ENCODE measurements around the gene TNS1. TPM values are rescaled to one million over a fixed set of nuclear protein-coding genes. Genes with fewer than 3 reads are reported as not detected.

TNS1 gene
- total and polyA plus RNA-seq, 4 donors: 46.9 to 64.5 (median 58.1) TPM

- Histone ChIP-seq H3K27me3 (ENCODE audit: control insufficient read depth, insufficient read depth, low read length) (no peaks in the 10 kb centered on the region), H3K27ac (ENCODE audit: low read depth, low read length) (no peak overlapping the region), H3K36me3 (ENCODE audit: control insufficient read depth, insufficient read depth, low read length) (peaks cover 40% of the 10 kb centered on the region), H3K9me3 (ENCODE audit: control insufficient read depth, insufficient read depth, low read length) (no peaks in the 10 kb centered on the region), H3K4me3 (ENCODE audit: low read depth, low read length) (no peak overlapping the region), H3K4me1 (ENCODE audit: control insufficient read depth, insufficient read depth, low read length) (peaks cover 26% of the 10 kb centered on the region)
- DNase-seq (ENCODE audit: low read depth in 4 of 6, low spot score in 6 of 6): no peak
- 95% methylated on average over 16 of the region's 16 CpGs for WGBS (ENCODE audit: insufficient coverage)
Measured at GRCh38 chr2:217986256-217986961, 16.4 kb downstream of the TNS1 start.

- no peaks in the 10 kb centered on the region for H3K9me3 ChIP-seq (ENCODE audit: control insufficient read depth, insufficient read depth, low read length)
- H3K4me1 ChIP-seq (ENCODE audit: control insufficient read depth, insufficient read depth, low read length): peaks cover 44% of the 10 kb centered on the region
- no peak overlapping the region for H3K27ac ChIP-seq (ENCODE audit: low read depth, low read length)
- H3K36me3 ChIP-seq (ENCODE audit: control insufficient read depth, insufficient read depth, low read length): peaks cover 16% of the 10 kb centered on the region
- no peak overlapping the region for H3K4me3 ChIP-seq (ENCODE audit: low read depth, low read length)
- no peak for DNase-seq (ENCODE audit: low read depth in 4 of 6, low spot score in 6 of 6)
- WGBS (ENCODE audit: insufficient coverage): 88% methylated on average over 16 of the region's 20 CpGs
- no peaks in the 10 kb centered on the region for H3K27me3 ChIP-seq (ENCODE audit: control insufficient read depth, insufficient read depth, low read length)
Measured at GRCh38 chr2:217983276-217984233, 19.2 kb downstream of the TNS1 start.

- no peak overlapping the region for H3K4me3 ChIP-seq (ENCODE audit: low read depth, low read length)
- 69% methylated on average over 2 of the region's 2 CpGs for WGBS (ENCODE audit: insufficient coverage)
- peaks cover 12% of the 10 kb centered on the region for H3K36me3 ChIP-seq (ENCODE audit: control insufficient read depth, insufficient read depth, low read length)
- DNase-seq (ENCODE audit: low read depth in 4 of 6, low spot score in 6 of 6): no peak
- H3K4me1 ChIP-seq (ENCODE audit: control insufficient read depth, insufficient read depth, low read length): peaks cover 47% of the 10 kb centered on the region
- no peaks in the 10 kb centered on the region for H3K27me3 ChIP-seq (ENCODE audit: control insufficient read depth, insufficient read depth, low read length)
- no peaks in the 10 kb centered on the region for H3K9me3 ChIP-seq (ENCODE audit: control insufficient read depth, insufficient read depth, low read length)
- no peak overlapping the region for H3K27ac ChIP-seq (ENCODE audit: low read depth, low read length)
Measured at GRCh38 chr2:217981971-217982370, 20.8 kb downstream of the TNS1 start.

GRCh38 chr2:217981084-217981730, 21.6 kb downstream of the TNS1 start:
- Histone ChIP-seq H3K9me3 (ENCODE audit: control insufficient read depth, insufficient read depth, low read length) (no peaks in the 10 kb centered on the region), H3K4me3 (ENCODE audit: low read depth, low read length) (no peak overlapping the region), H3K27me3 (ENCODE audit: control insufficient read depth, insufficient read depth, low read length) (no peaks in the 10 kb centered on the region), H3K36me3 (ENCODE audit: control insufficient read depth, insufficient read depth, low read length) (peaks cover 6% of the 10 kb centered on the region), H3K4me1 (ENCODE audit: control insufficient read depth, insufficient read depth, low read length) (peaks cover 47% of the 10 kb centered on the region), H3K27ac (ENCODE audit: low read depth, low read length) (no peak overlapping the region)
- 40% methylated on average over 5 of the region's 5 CpGs for WGBS (ENCODE audit: insufficient coverage)
- DNase-seq (ENCODE audit: low read depth in 4 of 6, low spot score in 6 of 6): peak in 2 of 6 donors; percentile 39 to 59

GRCh38 chr2:217980591-217980990, 22.2 kb downstream of the TNS1 start:
- Histone ChIP-seq H3K9me3 (ENCODE audit: control insufficient read depth, insufficient read depth, low read length) (no peaks in the 10 kb centered on the region), H3K4me1 (ENCODE audit: control insufficient read depth, insufficient read depth, low read length) (peaks cover 47% of the 10 kb centered on the region), H3K36me3 (ENCODE audit: control insufficient read depth, insufficient read depth, low read length) (peaks cover 5% of the 10 kb centered on the region), H3K27me3 (ENCODE audit: control insufficient read depth, insufficient read depth, low read length) (no peaks in the 10 kb centered on the region), H3K27ac (ENCODE audit: low read depth, low read length) (no peak overlapping the region), H3K4me3 (ENCODE audit: low read depth, low read length) (no peak overlapping the region)
- 87% methylated on average over 6 of the region's 6 CpGs for WGBS (ENCODE audit: insufficient coverage)
- no peak for DNase-seq (ENCODE audit: low read depth in 4 of 6, low spot score in 6 of 6)

- no peak for DNase-seq (ENCODE audit: low read depth in 4 of 6, low spot score in 6 of 6)
- WGBS (ENCODE audit: insufficient coverage): 78% methylated on average over 4 of the region's 5 CpGs
- Histone ChIP-seq H3K4me1 (ENCODE audit: control insufficient read depth, insufficient read depth, low read length) (peaks cover 47% of the 10 kb centered on the region), H3K36me3 (ENCODE audit: control insufficient read depth, insufficient read depth, low read length) (peaks cover 5% of the 10 kb centered on the region), H3K9me3 (ENCODE audit: control insufficient read depth, insufficient read depth, low read length) (no peaks in the 10 kb centered on the region), H3K4me3 (ENCODE audit: low read depth, low read length) (no peak overlapping the region), H3K27ac (ENCODE audit: low read depth, low read length) (no peak overlapping the region), H3K27me3 (ENCODE audit: control insufficient read depth, insufficient read depth, low read length) (no peaks in the 10 kb centered on the region)
Measured at GRCh38 chr2:217980036-217980435, 22.8 kb downstream of the TNS1 start.

- Histone ChIP-seq H3K27me3 (ENCODE audit: control insufficient read depth, insufficient read depth, low read length) (no peaks in the 10 kb centered on the region), H3K36me3 (ENCODE audit: control insufficient read depth, insufficient read depth, low read length) (peaks cover 5% of the 10 kb centered on the region), H3K4me3 (ENCODE audit: low read depth, low read length) (peak overlapping the region; percentile 51), H3K4me1 (ENCODE audit: control insufficient read depth, insufficient read depth, low read length) (peaks cover 51% of the 10 kb centered on the region), H3K9me3 (ENCODE audit: control insufficient read depth, insufficient read depth, low read length) (no peaks in the 10 kb centered on the region), H3K27ac (ENCODE audit: low read depth, low read length) (no peak overlapping the region)
- WGBS (ENCODE audit: insufficient coverage): 45% methylated on average over 8 of the region's 10 CpGs
- no peak for DNase-seq (ENCODE audit: low read depth in 4 of 6, low spot score in 6 of 6)
Measured at GRCh38 chr2:217979151-217979811, 23.5 kb downstream of the TNS1 start.

- peaks cover 5% of the 10 kb centered on the region for H3K36me3 ChIP-seq (ENCODE audit: control insufficient read depth, insufficient read depth, low read length)
- no peak overlapping the region for H3K27ac ChIP-seq (ENCODE audit: low read depth, low read length)
- peak in 2 of 6 donors; percentile 38 to 68 for DNase-seq (ENCODE audit: low read depth in 4 of 6, low spot score in 6 of 6)
- peak overlapping the region; percentile 51 for H3K4me3 ChIP-seq (ENCODE audit: low read depth, low read length)
- peaks cover 51% of the 10 kb centered on the region for H3K4me1 ChIP-seq (ENCODE audit: control insufficient read depth, insufficient read depth, low read length)
- WGBS (ENCODE audit: insufficient coverage): 12% methylated on average over 29 of the region's 46 CpGs
- no peaks in the 10 kb centered on the region for H3K9me3 ChIP-seq (ENCODE audit: control insufficient read depth, insufficient read depth, low read length)
- no peaks in the 10 kb centered on the region for H3K27me3 ChIP-seq (ENCODE audit: control insufficient read depth, insufficient read depth, low read length)
Measured at GRCh38 chr2:217978536-217979150, 24.2 kb downstream of the TNS1 start.

Data from spinal cord (tissue), 10 donors.